HG03354 (cell line): ENCODE results near the gene MRO.
"Not testable (repeated sequence)": the region's sequence is repeated elsewhere in the genome, so short reads cannot be mapped to it uniquely, and the experiment has no call there.

Experiments
- ATAC-seq: cut with Tn5 transposase; IDR thresholded peaks from one replicate; pipeline ENCODE4 v1.9.1; 2021; ENCODE audit warnings: mild to moderate bottlenecking; ENCODE audit not compliant: unreplicated experiment, poor library complexity, severe bottlenecking

MRO gene

GRCh38 chr18:50796495-50796894, 23.3 kb downstream of the MRO start:
- no peak for ATAC-seq

- no peak for ATAC-seq
These were observed 25.9 kb downstream of the MRO start for GRCh38 chr18:50793641-50794565.

- no peak for ATAC-seq
These were observed 26.9 kb downstream of the MRO start for GRCh38 chr18:50792885-50793284.

GRCh38 chr18:50791599-50792438, 28.0 kb downstream of the MRO start:
- ATAC-seq = no peak

GRCh38 chr18:50790948-50791347, 28.9 kb downstream of the MRO start:
- no peak for ATAC-seq

GRCh38 chr18:50790241-50790640, 29.6 kb downstream of the MRO start:
- ATAC-seq = no peak

GRCh38 chr18:50788284-50788683, 31.5 kb downstream of the MRO start:
- ATAC-seq = no peak

- ATAC-seq = no peak
These were observed 33.0 kb downstream of the MRO start for GRCh38 chr18:50786864-50787263.

- no peak for ATAC-seq
These were observed 36.3 kb downstream of the MRO start for GRCh38 chr18:50783553-50783952.

- ATAC-seq = not testable (repeated sequence)
These were observed 40.8 kb downstream of the MRO start for GRCh38 chr18:50779021-50779420.

GRCh38 chr18:50776383-50776782, 43.4 kb downstream of the MRO start:
- no peak for ATAC-seq

- no peak for ATAC-seq
These were observed 44.1 kb downstream of the MRO start for GRCh38 chr18:50775726-50776125.

- no peak for ATAC-seq
These were observed 44.6 kb downstream of the MRO start for GRCh38 chr18:50775207-50775606.

GRCh38 chr18:50769463-50769862, 50.4 kb downstream of the MRO start:
- no peak for ATAC-seq

- no peak for ATAC-seq
These were observed 62.5 kb downstream of the MRO start for GRCh38 chr18:50757358-50757757.

- no peak for ATAC-seq
These were observed 65.5 kb downstream of the MRO start for GRCh38 chr18:50754297-50754696.

GRCh38 chr18:50753311-50753710, 66.5 kb downstream of the MRO start:
- ATAC-seq = no peak

- no peak for ATAC-seq
These were observed 67.9 kb downstream of the MRO start for GRCh38 chr18:50751947-50752346.

- no peak for ATAC-seq
These were observed 68.3 kb downstream of the MRO start for GRCh38 chr18:50751490-50751889.

- no peak for ATAC-seq
These were observed 69.3 kb downstream of the MRO start for GRCh38 chr18:50750546-50750945.

GRCh38 chr18:50749945-50750344, 69.9 kb downstream of the MRO start:
- ATAC-seq = no peak
